ENCODE data around the gene CHST14.

DNA sequence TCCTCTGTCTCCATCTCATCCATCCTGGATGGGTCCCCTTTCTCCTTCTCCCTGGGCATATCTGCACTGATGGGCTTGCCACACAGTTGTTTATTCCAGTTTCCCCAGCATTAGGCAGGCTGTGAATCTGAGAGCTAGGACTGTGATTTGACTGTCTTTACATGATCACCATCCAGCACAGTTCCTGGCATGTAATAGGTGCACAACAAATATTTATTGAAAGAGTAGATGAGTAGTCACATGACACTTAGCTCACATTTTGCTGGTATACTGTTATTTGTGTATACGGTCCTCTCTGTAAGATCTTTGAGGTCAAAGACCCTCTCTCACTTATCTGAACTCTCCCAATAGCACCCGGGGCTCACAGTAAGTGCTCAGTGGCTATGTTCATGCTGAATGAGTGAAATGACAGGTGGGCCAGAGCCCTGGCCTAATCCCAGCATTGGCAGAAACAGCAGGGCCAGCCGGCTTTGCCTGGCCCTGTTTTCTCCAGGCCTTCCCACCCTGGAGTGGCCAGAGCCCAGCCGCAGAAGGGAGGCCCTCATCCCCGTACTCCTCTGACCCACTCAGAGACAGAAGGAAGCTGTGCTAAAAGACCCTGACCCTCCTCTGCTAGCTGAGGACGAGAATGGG, 46.2 kb upstream of the CHST14 start:
- TF ChIP-seq POLR2AphosphoS5 (IDR thresholded peaks at IDR 0.05): no peak
- TF ChIP-seq, protein P1, sequence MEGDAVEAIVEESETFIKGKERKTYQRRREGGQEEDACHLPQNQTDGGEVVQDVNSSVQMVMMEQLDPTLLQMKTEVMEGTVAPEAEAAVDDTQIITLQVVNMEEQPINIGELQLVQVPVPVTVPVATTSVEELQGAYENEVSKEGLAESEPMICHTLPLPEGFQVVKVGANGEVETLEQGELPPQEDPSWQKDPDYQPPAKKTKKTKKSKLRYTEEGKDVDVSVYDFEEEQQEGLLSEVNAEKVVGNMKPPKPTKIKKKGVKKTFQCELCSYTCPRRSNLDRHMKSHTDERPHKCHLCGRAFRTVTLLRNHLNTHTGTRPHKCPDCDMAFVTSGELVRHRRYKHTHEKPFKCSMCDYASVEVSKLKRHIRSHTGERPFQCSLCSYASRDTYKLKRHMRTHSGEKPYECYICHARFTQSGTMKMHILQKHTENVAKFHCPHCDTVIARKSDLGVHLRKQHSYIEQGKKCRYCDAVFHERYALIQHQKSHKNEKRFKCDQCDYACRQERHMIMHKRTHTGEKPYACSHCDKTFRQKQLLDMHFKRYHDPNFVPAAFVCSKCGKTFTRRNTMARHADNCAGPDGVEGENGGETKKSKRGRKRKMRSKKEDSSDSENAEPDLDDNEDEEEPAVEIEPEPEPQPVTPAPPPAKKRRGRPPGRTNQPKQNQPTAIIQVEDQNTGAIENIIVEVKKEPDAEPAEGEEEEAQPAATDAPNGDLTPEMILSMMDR (IDR thresholded peaks at IDR 0.05): no peak

All from breast epithelium (tissue), 3 donors.